Metanephros (tissue), 1 donor: Measurements from ENCODE around the gene LCE1C. TPM values are rescaled to one million over a fixed set of nuclear protein-coding genes. Genes with fewer than 3 reads are reported as not detected.

Experiments
- total RNA-seq: library from RNA; depleted of rRNA; stranded (reverse); fragments of >200 nt; gene quantifications from one replicate; pipeline ENCODE4 v1.2.3, GENCODE V29; 2014

Gene LCE1C
- total RNA-seq = not detected

GRCh38 chr1:152806576-152806975, at the start of gene LCE1C:
TSS of gene LCE1C (minus strand) at chr1:152806651. CDS start at chr1:152805478, 1,173 bp downstream.

GRCh38 chr1:152842556-152842955, 36.1 kb upstream of the LCE1C start, which contains the start of gene LCE6A:
TSS of gene LCE6A (plus strand) at chr1:152842856. CDS start at chr1:152843521, 665 bp downstream.

GRCh38 chr1:152827173-152827572, 20.7 kb upstream of the LCE1C start, which contains the start of gene LCE1A:
TSS of gene LCE1A (plus strand) at chr1:152827473. CDS start at chr1:152827473, 0 bp downstream.

GRCh38 chr1:152811671-152812070, 5.2 kb upstream of the LCE1C start, which contains the start of gene LCE1B:
TSS of gene LCE1B (plus strand) at chr1:152811971. CDS start at chr1:152812447, 476 bp downstream.

GRCh38 chr1:152796421-152796820, 10.0 kb downstream of the LCE1C start, which contains the start of gene LCE1D:
TSS of gene LCE1D (plus strand) at chr1:152796721. CDS start at chr1:152797795, 1,074 bp downstream.

GRCh38 chr1:152786077-152786476, 20.4 kb downstream of the LCE1C start, which contains the start of gene LCE1E:
TSS of gene LCE1E (plus strand) at chr1:152786257. CDS start at chr1:152787300, 1,043 bp downstream.

GRCh38 chr1:152774875-152775274, 31.6 kb downstream of the LCE1C start, which contains the start of gene LCE1F:
TSS of gene LCE1F (plus strand) at chr1:152775140. CDS start at chr1:152776372, 1,232 bp downstream.

GRCh38 chr1:152757747-152758146, 48.7 kb downstream of the LCE1C start, which contains the start of gene KPRP:
TSS of gene KPRP (plus strand) at chr1:152758025. CDS start at chr1:152759589, 1,564 bp downstream.

Other genes starting within 250 kb of the LCE1C start
- not detected for gene LCE3E, start 239.9 kb downstream of the LCE1C start, total RNA-seq
- not detected for gene LCE3D, start 226.1 kb downstream of the LCE1C start, total RNA-seq
- gene LCE3C, start 206.4 kb downstream of the LCE1C start, total RNA-seq = not detected
- not detected for gene LCE3B, start 192.8 kb downstream of the LCE1C start, total RNA-seq
- gene LCE3A, start 183.5 kb downstream of the LCE1C start, total RNA-seq = not detected
- gene LCE2D, start 143.3 kb downstream of the LCE1C start, total RNA-seq = not detected
- gene LCE2C, start 131.4 kb downstream of the LCE1C start, total RNA-seq = not detected
- gene LCE2B, start 120.5 kb downstream of the LCE1C start, total RNA-seq = not detected
- not detected for gene LCE2A, start 108.3 kb downstream of the LCE1C start, total RNA-seq
- not detected for gene LCE4A, start 98.5 kb downstream of the LCE1C start, total RNA-seq
- gene KPRP, start 48.6 kb downstream of the LCE1C start, total RNA-seq = not detected
- gene LCE1F, start 31.5 kb downstream of the LCE1C start, total RNA-seq = not detected
- gene LCE1E, start 20.4 kb downstream of the LCE1C start, total RNA-seq = not detected
- not detected for gene LCE1D, start 9.9 kb downstream of the LCE1C start, total RNA-seq
- gene LCE1B, start 5.3 kb upstream of the LCE1C start, total RNA-seq = not detected
- gene LCE1A, start 20.8 kb upstream of the LCE1C start, total RNA-seq = not detected
- not detected for gene LCE6A, start 36.2 kb upstream of the LCE1C start, total RNA-seq
- gene LCE7A, start 53.3 kb upstream of the LCE1C start, total RNA-seq = not detected
- not detected for gene SMCP, start 71.7 kb upstream of the LCE1C start, total RNA-seq
- gene IVL, start 101.9 kb upstream of the LCE1C start, total RNA-seq = 0.35 TPM
- gene SPRR5, start 140.6 kb upstream of the LCE1C start, total RNA-seq = not detected
- gene SPRR4, start 164.0 kb upstream of the LCE1C start, total RNA-seq = not detected
- not detected for gene SPRR1A, start 177.4 kb upstream of the LCE1C start, total RNA-seq
- gene SPRR3, start 195.1 kb upstream of the LCE1C start, total RNA-seq = 0.58 TPM
- gene SPRR1B, start 224.6 kb upstream of the LCE1C start, total RNA-seq = not detected
- not detected for gene SPRR2D, start 234.5 kb upstream of the LCE1C start, total RNA-seq